Activated B cell treated with CpG ODN at 0.5 μM for 24 hours (primary cell): ENCODE measurements around the gene DUSP22. TPM values are rescaled to one million over a fixed set of nuclear protein-coding genes. Genes with fewer than 3 reads are reported as not detected.

Source experiments
- ATAC-seq: fragments of 200-7000 bp; cut with Tn5 transposase; one replicate; pipeline ENCODE4 v1.10.0; 2021; ENCODE audit warnings: low read depth, mild to moderate bottlenecking, moderate library complexity
- CTCF ChIA-PET: fragments of 350-600 bp; sonication (Branson Sonifier 250); formaldehyde crosslinking; loops from one replicate; lab custom pipeline; 2021; ENCODE audit warnings: antibody characterized with exemption; lab: Charles Lee
- POLR2A ChIA-PET: fragments of 350-600 bp; sonication (Branson Sonifier 250); formaldehyde crosslinking; loops from one replicate; lab custom pipeline; 2021; ENCODE audit warnings: antibody characterized with exemption; lab: Charles Lee
- DNase-seq: peaks from one replicate; pipeline ENCODE4 v3.0.0; 2022
- H3K27ac Mint-ChIP-seq: one replicate; pipeline ENCODE4 v1.8.0; 2020; ENCODE audit warnings: mixed read lengths
- H3K27me3 Mint-ChIP-seq: one replicate; pipeline ENCODE4 v1.8.0; 2021; ENCODE audit warnings: mixed read lengths
- H3K36me3 Mint-ChIP-seq: one replicate; pipeline ENCODE4 v1.8.0; 2021; ENCODE audit warnings: low read depth, mixed read lengths
- H3K4me1 Mint-ChIP-seq: one replicate; pipeline ENCODE4 v1.8.0; 2021; ENCODE audit warnings: mixed read lengths
- H3K4me3 Mint-ChIP-seq: one replicate; pipeline ENCODE4 v1.8.0; 2020; ENCODE audit warnings: mild to moderate bottlenecking, mixed read lengths
- H3K9me3 Mint-ChIP-seq: one replicate; pipeline ENCODE4 v1.8.0; 2020; ENCODE audit warnings: mixed read lengths
- CTCF ChIP-seq: fragments of 200-600 bp; IDR thresholded peaks from one replicate; pipeline ENCODE4 v1.8.0; 2022; ENCODE audit warnings: antibody characterized with exemption, mild to moderate bottlenecking
- intact Hi-C: fragments of 100-400 bp; cut with micrococcal nuclease; formaldehyde crosslinking; loops from one replicate; pipeline ENCODE4 v1.15.1; 2024
- total RNA-seq: library from RNA; stranded (reverse); gene quantifications from 2 replicates; pipeline ENCODE4 v1.2.3, GENCODE V29; 2022

Gene DUSP22
- total RNA-seq, 1 donor from 2014 or later: 153 TPM

DNA sequence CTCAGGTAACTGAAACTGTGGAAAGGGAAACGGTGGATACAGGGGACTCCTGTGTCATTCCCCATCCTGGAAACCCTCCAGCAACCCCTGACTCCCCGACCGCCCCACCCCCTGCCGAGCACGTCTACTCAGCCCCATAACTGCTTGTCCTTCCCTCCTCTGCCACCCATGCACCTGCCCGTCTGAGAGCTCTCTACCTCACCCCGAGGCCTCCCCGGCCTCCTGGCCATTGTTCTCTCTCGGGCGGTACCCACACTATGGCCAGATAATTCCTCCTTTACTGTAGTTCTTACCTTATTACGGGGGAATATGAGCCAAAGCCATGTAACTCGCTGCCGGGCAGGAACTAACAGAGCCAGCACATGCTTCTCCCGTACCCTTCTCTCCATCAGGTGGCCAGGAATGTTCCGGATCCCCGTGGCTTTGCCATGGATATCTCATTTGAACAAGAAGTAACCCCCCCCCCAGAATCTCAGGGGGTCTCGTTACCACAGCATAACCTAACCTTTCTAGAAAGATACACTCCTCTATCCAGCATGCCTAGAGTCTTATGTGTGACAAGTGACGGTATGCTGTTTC, 94.5 kb downstream of the DUSP22 start:
- TF ChIP-seq CTCF: no peak
- POLR2A ChIA-PET: interaction anchor here (9.3 kb wide), 1 partner anchor 16 kb away, joined by 255 read pairs; no protein-coding TSS in a partner anchor
- DNase-seq (no peak), ATAC-seq (no peak)
- intact Hi-C loops: no loop called here
- CTCF ChIA-PET: no interaction called here
- Mint-ChIP-seq H3K36me3 (peaks cover 4% of the 10 kb centered on the region), H3K27ac (no peak overlapping the region), H3K4me3 (no peak overlapping the region), H3K27me3 (no peaks in the 10 kb centered on the region), H3K4me1 (peaks cover 30% of the 10 kb centered on the region), H3K9me3 (no peaks in the 10 kb centered on the region)

GRCh38 chr6:387293-387741, 95.0 kb downstream of the DUSP22 start:
- ChIA-PET POLR2A (interaction anchor here (0.8 to 9.3 kb wide), 3 partner anchors 16 to 94 kb away, joined by 3 to 255 read pairs (median 3); no protein-coding TSS in a partner anchor), CTCF (interaction anchor here (0.7 kb wide), 1 partner anchor 103 kb away, joined by 3 read pairs; no protein-coding TSS in a partner anchor)
- Mint-ChIP-seq H3K9me3 (no peaks in the 10 kb centered on the region), H3K4me3 (no peak overlapping the region), H3K27me3 (no peaks in the 10 kb centered on the region), H3K4me1 (peaks cover 27% of the 10 kb centered on the region), H3K36me3 (peaks cover 5% of the 10 kb centered on the region), H3K27ac (no peak overlapping the region)
- ATAC-seq (no peak), DNase-seq (no peak)
- TF ChIP-seq CTCF: no peak
- intact Hi-C loops: no loop called here

GRCh38 chr6:388202-388903, 96.1 kb downstream of the DUSP22 start:
- peaks cover 27% of the 10 kb centered on the region for H3K4me1 Mint-ChIP-seq
- DNase-seq (no peak), ATAC-seq (no peak)
- H3K27me3 Mint-ChIP-seq: no peaks in the 10 kb centered on the region
- intact Hi-C loops: no loop called here
- ChIA-PET POLR2A (interaction anchor here (0.6 to 9.3 kb wide), 4 partner anchors 15 to 215 kb away, joined by 3 to 255 read pairs (median 3); no protein-coding TSS in a partner anchor), CTCF (interaction anchor here (0.7 kb wide), 1 partner anchor 102 kb away, joined by 3 read pairs; no protein-coding TSS in a partner anchor)
- peaks cover 13% of the 10 kb centered on the region for H3K36me3 Mint-ChIP-seq
- peak overlapping the region; percentile 25 for H3K27ac Mint-ChIP-seq
- TF ChIP-seq CTCF: no peak
- H3K4me3 Mint-ChIP-seq: no peak overlapping the region
- no peaks in the 10 kb centered on the region for H3K9me3 Mint-ChIP-seq

GRCh38 chr6:389143-389542, 96.9 kb downstream of the DUSP22 start:
- H3K9me3 Mint-ChIP-seq: no peaks in the 10 kb centered on the region
- H3K27ac Mint-ChIP-seq: peak overlapping the region; percentile 93
- CTCF ChIA-PET: interaction anchor here (0.9 to 6.5 kb wide), 6 partner anchors 9 to 200 kb away, joined by 3 to 37 read pairs (median 4); no protein-coding TSS in a partner anchor
- no peak overlapping the region for H3K4me3 Mint-ChIP-seq
- no peak for TF ChIP-seq CTCF
- no peaks in the 10 kb centered on the region for H3K27me3 Mint-ChIP-seq
- peaks cover 20% of the 10 kb centered on the region for H3K36me3 Mint-ChIP-seq
- POLR2A ChIA-PET: interaction anchor here (1.0 to 9.3 kb wide), 6 partner anchors 10 to 171 kb away, joined by 3 to 255 read pairs (median 110); partner anchors contain the start of gene DUSP22
- intact Hi-C loops: no loop called here
- H3K4me1 Mint-ChIP-seq: peaks cover 34% of the 10 kb centered on the region
- no peak for DNase-seq
- ATAC-seq: no peak
